Activated T-cell treated with anti-CD3 and anti-CD28 coated beads for 24 hours (primary cell): ENCODE measurements around the gene B3GALNT2.

Experiments
- DNase-seq: peaks from one replicate; pipeline ENCODE4 v3.0.0-alpha.2; 2020; ENCODE audit warnings: low read depth

Gene B3GALNT2

GRCh38 chr1:235409042-235409820 is 95.0 kb downstream of the B3GALNT2 start:
- no peak for DNase-seq

- no peak for DNase-seq
These were observed 95.7 kb downstream of the B3GALNT2 start for GRCh38 chr1:235408503-235408960.

GRCh38 chr1:235407419-235407818 is 96.8 kb downstream of the B3GALNT2 start:
- no peak for DNase-seq

GRCh38 chr1:235404190-235404589 is 100.1 kb downstream of the B3GALNT2 start:
- no peak for DNase-seq

- DNase-seq, result no peak
These were observed 100.7 kb downstream of the B3GALNT2 start for GRCh38 chr1:235403593-235403992.

- DNase-seq, result no peak
These were observed 101.6 kb downstream of the B3GALNT2 start for GRCh38 chr1:235402457-235403200.

- no peak for DNase-seq
These were observed 103.0 kb downstream of the B3GALNT2 start for GRCh38 chr1:235401251-235401650.
